ENCODE results near the gene NXPE1. TPM values are rescaled to one million over a fixed set of nuclear protein-coding genes. Genes with fewer than 3 reads are reported as not detected.
"Not testable (repeated sequence)": the region's sequence is repeated elsewhere in the genome, so short reads cannot be mapped to it uniquely, and the experiment has no call there.

Gene NXPE1
- polyA plus RNA-seq (2012; ENCODE audit: low read depth, missing spikeins), result not detected

- DNase-seq (ENCODE audit: insufficient read length, low spot score), result no peak
These were observed at the start of gene NXPE1 for GRCh38 chr11:114559425-114560310. TSS of gene NXPE1 (minus strand) at chr11:114559881. CDS start at chr11:114551201, 8,680 bp downstream.

GRCh38 chr11:114609429-114609828 is 49.7 kb upstream of the NXPE1 start:
- DNase-seq (ENCODE audit: insufficient read length, low spot score), result no peak
- TF ChIP-seq SPI1 (IDR thresholded peaks at IDR 0.05; ENCODE audit: low read depth, low read length), result no peak
- TF ChIP-seq POU2F2 (IDR thresholded peaks at IDR 0.05; ENCODE audit: low read depth, low read length), result peak; percentile 85; the same call in 1 of the 2 replicates
- no peak for TF ChIP-seq PAX5 (IDR thresholded peaks at IDR 0.05; ENCODE audit: insufficient read depth, low read length, severe bottlenecking)
- FAIRE-seq, result no peak

More at GRCh38 chr11:114559425-114560310, at the start of gene NXPE1:
- TF ChIP-seq PAX5 (IDR thresholded peaks at IDR 0.05; ENCODE audit: insufficient read depth, low read length, severe bottlenecking), result no peak
- no peak for TF ChIP-seq POU2F2 (IDR thresholded peaks at IDR 0.05; ENCODE audit: low read depth, low read length)
- no peak for TF ChIP-seq TAF1 (IDR thresholded peaks at IDR 0.05; ENCODE audit: low read depth, low read length)
- no peak for TF ChIP-seq POLR2AphosphoS5 (IDR thresholded peaks at IDR 0.05; ENCODE audit: low read depth, low read length)
- TF ChIP-seq SPI1 (IDR thresholded peaks at IDR 0.05; ENCODE audit: low read depth, low read length), result no peak
- no peak for TF ChIP-seq POLR2A (IDR thresholded peaks at IDR 0.05; ENCODE audit: low read depth, low read length)
- FAIRE-seq, result no peak

GRCh38 chr11:114608605-114609004 is 48.9 kb upstream of the NXPE1 start:
- FAIRE-seq; DNase-seq (ENCODE audit: insufficient read length, low spot score): not testable (repeated sequence)
- peak; percentile 71 for TF ChIP-seq POU2F2 (IDR thresholded peaks at IDR 0.05; ENCODE audit: low read depth, low read length)

- TF ChIP-seq POU2F2 (IDR thresholded peaks at IDR 0.05; ENCODE audit: low read depth, low read length) (peak; percentile 66), PAX5 (IDR thresholded peaks at IDR 0.05; ENCODE audit: insufficient read depth, low read length, severe bottlenecking) (no peak), POLR2A (IDR thresholded peaks at IDR 0.05; ENCODE audit: low read depth, low read length) (no peak), POLR2AphosphoS5 (IDR thresholded peaks at IDR 0.05; ENCODE audit: low read depth, low read length) (peak; percentile 53; the same call in 1 of the 2 replicates), SPI1 (IDR thresholded peaks at IDR 0.05; ENCODE audit: low read depth, low read length) (no peak), TAF1 (IDR thresholded peaks at IDR 0.05; ENCODE audit: low read depth, low read length) (no peak)
- peak; percentile 99 for FAIRE-seq
- no peak for DNase-seq (ENCODE audit: insufficient read length, low spot score)
These were observed 48.2 kb upstream of the NXPE1 start for GRCh38 chr11:114607753-114608459.

GRCh38 chr11:114606802-114607075 is 47.1 kb upstream of the NXPE1 start:
- DNase-seq (ENCODE audit: insufficient read length, low spot score); FAIRE-seq: not testable (repeated sequence)

GRCh38 chr11:114606003-114606801 is 46.5 kb upstream of the NXPE1 start:
- TF ChIP-seq POLR2A (IDR thresholded peaks at IDR 0.05; ENCODE audit: low read depth, low read length) (no peak), POU2F2 (IDR thresholded peaks at IDR 0.05; ENCODE audit: low read depth, low read length) (peak; percentile 70; the same call in 1 of the 2 replicates)
- DNase-seq (ENCODE audit: insufficient read length, low spot score), result no peak
- no peak for FAIRE-seq

- FAIRE-seq (no peak), DNase-seq (ENCODE audit: insufficient read length, low spot score) (no peak)
- no peak for TF ChIP-seq POLR2A (IDR thresholded peaks at IDR 0.05; ENCODE audit: low read depth, low read length)
- TF ChIP-seq POLR2AphosphoS5 (IDR thresholded peaks at IDR 0.05; ENCODE audit: low read depth, low read length), result no peak
- TF ChIP-seq POU2F2 (IDR thresholded peaks at IDR 0.05; ENCODE audit: low read depth, low read length), result peak; percentile 78
- TF ChIP-seq SPI1 (IDR thresholded peaks at IDR 0.05; ENCODE audit: low read depth, low read length), result no peak
- TF ChIP-seq TAF1 (IDR thresholded peaks at IDR 0.05; ENCODE audit: low read depth, low read length), result no peak
These were observed 45.7 kb upstream of the NXPE1 start for GRCh38 chr11:114605370-114605769.

GRCh38 chr11:114604886-114605285 is 45.2 kb upstream of the NXPE1 start:
- DNase-seq (ENCODE audit: insufficient read length, low spot score), result no peak
- no peak for FAIRE-seq
- peak; percentile 74; the same call in 1 of the 2 replicates for TF ChIP-seq POU2F2 (IDR thresholded peaks at IDR 0.05; ENCODE audit: low read depth, low read length)
- TF ChIP-seq SPI1 (IDR thresholded peaks at IDR 0.05; ENCODE audit: low read depth, low read length), result no peak

- no peak for FAIRE-seq
These were observed 44.6 kb upstream of the NXPE1 start for GRCh38 chr11:114604179-114604813.

GRCh38 chr11:114603151-114603550 is 43.5 kb upstream of the NXPE1 start:
- not testable (repeated sequence) for FAIRE-seq; DNase-seq (ENCODE audit: insufficient read length, low spot score)

More at GRCh38 chr11:114604179-114604813, 44.6 kb upstream of the NXPE1 start:
- DNase-seq (ENCODE audit: insufficient read length, low spot score), result no peak
- TF ChIP-seq POLR2AphosphoS5 (IDR thresholded peaks at IDR 0.05; ENCODE audit: low read depth, low read length) (peak; percentile 19; the same call in 1 of the 2 replicates), POU2F2 (IDR thresholded peaks at IDR 0.05; ENCODE audit: low read depth, low read length) (peak; percentile 73; the same call in 1 of the 2 replicates), POLR2A (IDR thresholded peaks at IDR 0.05; ENCODE audit: low read depth, low read length) (no peak), SPI1 (IDR thresholded peaks at IDR 0.05; ENCODE audit: low read depth, low read length) (no peak)

Data from GM12891 (cell line).